HG03139 (cell line): ENCODE results near the gene SIKE1.
"Not testable (repeated sequence)": the region's sequence is repeated elsewhere in the genome, so short reads cannot be mapped to it uniquely, and the experiment has no call there.

Experiments
- ATAC-seq: cut with Tn5 transposase; IDR thresholded peaks from one replicate; pipeline ENCODE4 v1.9.1; 2021; ENCODE audit not compliant: unreplicated experiment

SIKE1 gene

DNA sequence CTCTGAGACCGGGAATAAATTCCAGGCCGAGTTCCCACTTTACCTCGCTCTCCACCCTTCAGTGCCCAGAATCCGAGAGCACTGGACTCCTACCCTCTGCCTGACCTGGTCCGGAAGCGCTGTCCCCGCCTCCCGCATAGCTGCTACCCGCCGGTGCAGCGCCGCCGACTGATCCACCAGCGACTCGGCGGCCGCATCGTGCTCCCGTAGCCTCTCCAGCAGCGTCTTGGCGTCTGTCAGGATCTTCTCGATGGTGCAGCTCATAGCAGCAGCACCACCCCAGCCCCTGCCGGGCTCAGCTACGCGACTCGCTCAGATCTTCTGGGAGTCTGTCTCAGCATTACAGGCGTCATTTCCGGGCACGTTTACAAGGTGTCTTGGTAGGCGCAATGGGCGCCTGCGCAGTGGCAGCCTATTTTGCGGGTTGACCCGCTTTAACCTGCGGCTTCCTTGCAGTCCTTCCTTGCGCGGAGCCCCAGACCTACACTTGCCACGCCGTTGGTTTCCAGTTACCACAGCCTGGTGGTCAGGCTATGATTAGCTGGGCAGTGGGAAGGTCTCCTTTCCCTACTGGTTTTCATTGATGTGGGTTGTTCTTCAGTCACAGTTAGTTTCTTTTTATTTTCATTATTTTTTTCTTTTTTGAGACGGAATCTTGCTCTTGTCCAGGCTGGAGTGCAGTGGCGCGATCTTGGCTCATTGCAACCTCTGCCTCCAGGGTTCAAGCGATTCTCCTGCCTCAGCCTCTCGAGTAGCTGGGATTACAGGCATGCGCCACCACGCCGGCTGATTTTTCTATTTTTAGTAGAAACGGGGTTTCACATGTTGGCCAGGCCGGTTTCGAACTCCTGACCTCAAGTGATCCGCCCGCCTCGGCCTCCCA, at the start of gene SIKE1:
Gene SIKE1, minus strand, starts transcription at position 342 of the 883 bp plus-strand sequence. Its CDS starts 78 bp downstream, at position 264.
- ATAC-seq, result peak; percentile 97

GRCh38 chr1:114830075-114830474, 49.6 kb upstream of the SIKE1 start:
- not testable (repeated sequence) for ATAC-seq

DNA sequence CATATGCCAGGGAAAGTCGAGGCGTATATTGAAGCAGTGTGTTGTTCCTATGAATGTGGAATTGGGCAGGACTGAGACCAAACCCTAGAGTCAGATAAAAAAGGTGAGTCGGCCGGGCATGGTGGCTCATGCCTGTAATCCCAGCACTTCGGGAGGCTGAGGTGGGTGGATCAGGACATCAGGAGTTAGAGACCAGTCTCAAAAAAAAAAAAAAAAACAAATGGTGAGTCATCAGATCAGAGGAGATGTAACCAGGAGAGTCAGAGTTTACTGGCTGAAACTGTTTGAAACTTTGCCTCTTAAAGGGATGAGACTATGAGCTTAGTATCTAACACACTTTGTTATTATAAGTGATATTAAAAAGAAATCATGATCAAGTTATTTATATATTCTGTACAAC, 47.8 kb upstream of the SIKE1 start:
- ATAC-seq, result no peak

- ATAC-seq, result no peak
Measured at GRCh38 chr1:114821978-114822377, 41.5 kb upstream of the SIKE1 start.

DNA sequence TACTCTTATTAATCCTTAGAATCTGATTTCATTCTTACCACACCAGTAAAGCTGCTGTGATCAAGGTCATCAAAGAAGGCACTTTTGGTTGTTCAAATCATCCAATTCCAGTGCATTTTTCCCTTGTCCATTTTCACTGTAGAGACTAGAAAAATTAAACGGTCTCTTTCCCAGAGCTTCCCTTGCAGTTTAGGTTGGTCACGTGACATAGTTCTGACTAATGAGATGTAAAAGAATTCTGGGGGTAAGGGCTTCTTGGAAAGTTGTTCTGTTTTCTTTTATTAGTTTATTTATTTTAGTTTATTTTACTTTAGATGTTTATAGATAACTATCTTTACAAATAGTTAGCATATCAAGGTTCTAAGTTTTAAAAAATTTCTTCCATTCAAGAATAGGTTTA, 39.9 kb upstream of the SIKE1 start:
- no peak for ATAC-seq

GRCh38 chr1:114819869-114820268, 39.4 kb upstream of the SIKE1 start:
- ATAC-seq, result no peak

DNA sequence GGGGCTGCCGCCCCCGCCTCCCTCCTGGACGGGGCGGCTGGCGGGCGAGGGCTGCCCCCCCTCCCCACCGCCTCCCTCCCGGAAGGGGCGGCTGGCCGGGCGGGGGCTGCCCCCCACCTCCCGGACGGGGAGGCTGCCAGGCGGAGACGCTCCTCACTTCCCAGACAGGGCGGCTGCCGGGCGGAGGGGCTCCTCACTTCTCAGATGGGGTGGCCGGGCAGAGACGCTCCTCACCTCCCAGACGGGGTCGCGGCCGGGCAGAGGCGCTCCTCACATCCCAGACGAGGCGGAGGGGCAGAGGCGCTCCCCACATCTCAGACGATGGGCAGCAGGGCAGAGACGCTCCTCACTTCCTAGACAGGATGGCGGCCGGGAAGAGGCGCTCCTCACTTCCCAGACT, 24.0 kb upstream of the SIKE1 start:
- ATAC-seq, result not testable (repeated sequence)

DNA sequence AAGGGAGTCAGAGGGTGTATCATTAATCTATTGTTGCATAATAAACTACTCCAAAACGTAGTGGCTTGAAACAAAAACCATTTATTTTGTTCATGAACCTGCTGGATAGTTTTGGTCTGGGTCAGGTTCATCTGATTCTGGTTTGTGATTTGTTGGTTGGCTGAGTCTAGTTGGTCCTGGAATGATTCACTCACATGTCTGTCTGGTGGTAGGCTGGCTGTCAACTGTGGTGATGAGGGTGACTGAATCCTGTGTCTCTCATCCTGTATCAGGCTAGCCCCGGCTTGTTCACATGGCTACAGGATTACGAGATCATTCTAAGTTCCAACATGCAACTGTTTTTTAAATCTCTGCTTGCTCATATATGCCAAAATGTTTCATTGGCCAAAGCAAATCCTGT, 22.5 kb upstream of the SIKE1 start:
- peak; percentile 68 for ATAC-seq

DNA sequence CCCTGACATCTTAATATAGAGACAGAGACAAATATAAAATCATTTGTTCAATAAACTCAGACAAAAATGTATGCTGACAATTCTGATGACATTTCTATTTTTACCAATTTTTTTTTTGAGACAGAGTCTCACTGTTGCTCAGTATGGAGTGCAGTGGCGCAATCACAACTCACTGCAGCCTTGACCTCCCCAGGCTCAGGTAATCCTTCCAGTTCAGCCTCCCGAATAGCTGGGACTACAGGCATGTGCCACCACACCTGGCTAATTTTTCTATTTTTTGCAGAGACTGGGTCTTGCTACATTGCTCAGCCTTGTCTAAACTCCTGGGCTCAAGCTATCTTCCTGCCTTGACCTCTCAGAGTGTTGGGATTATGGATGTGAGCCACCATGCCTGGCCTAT, 13.6 kb upstream of the SIKE1 start:
- ATAC-seq, result no peak

GRCh38 chr1:114790581-114790980, 10.1 kb upstream of the SIKE1 start:
- ATAC-seq, result not testable (repeated sequence)

DNA sequence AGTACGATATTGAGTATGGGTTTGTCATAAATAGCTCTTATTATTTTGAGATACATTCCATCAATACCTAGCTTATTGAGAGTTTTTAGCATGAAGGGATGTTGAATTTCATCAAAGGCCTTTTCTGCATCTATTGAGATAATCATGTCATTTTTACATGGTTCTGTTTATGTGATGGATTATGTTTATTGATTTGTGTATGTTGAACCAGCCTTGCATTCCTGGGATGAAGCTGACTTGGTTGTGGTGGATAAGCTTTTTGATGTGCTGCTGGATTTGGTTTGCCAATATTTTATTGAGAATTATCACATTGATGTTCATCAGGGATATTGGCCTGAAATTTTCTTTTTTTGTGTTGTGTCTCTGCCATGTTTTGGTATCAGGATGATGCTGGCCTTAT, 6.0 kb upstream of the SIKE1 start:
- not testable (repeated sequence) for ATAC-seq

GRCh38 chr1:114782476-114782875, 2.0 kb upstream of the SIKE1 start:
- no peak for ATAC-seq

- ATAC-seq, result no peak
Measured at GRCh38 chr1:114779722-114780121, 763 bp downstream of the SIKE1 start.

DNA sequence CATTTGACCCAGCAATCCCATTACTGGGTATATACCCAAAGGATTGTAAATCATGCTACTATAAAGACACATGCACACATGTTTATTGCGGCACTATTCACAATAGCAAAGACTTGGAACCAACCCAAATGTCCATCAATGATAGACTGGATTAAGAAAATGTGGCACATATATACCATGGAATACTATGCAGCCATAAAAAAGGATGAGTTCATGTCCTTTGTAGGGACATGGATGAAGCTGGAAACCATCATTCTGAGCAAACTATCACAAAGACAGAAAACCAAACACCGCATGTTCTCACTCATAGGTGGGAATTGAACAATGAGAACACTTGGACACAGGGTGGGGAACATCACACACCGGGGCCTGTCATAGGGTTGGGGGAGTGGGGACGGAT, 3.8 kb downstream of the SIKE1 start:
- ATAC-seq, result not testable (repeated sequence)

DNA sequence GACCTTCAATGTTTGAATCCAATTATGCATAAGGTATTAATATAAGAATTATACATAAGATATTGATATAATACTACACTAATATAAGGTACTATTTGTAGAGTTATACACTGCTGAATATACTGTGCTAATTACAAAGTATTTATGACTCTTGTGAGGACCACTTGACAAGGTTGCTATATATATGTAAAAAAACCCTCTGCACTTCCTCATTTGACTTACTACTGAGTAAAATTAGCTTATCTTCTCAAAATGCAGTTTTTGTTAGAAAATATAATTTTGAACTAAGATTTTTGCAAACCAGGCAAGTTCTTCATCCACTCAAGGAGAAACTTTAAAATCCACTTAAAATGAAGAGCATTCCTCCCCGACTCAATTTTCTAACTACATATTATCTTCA, 8.5 kb downstream of the SIKE1 start:
- no peak for ATAC-seq

DNA sequence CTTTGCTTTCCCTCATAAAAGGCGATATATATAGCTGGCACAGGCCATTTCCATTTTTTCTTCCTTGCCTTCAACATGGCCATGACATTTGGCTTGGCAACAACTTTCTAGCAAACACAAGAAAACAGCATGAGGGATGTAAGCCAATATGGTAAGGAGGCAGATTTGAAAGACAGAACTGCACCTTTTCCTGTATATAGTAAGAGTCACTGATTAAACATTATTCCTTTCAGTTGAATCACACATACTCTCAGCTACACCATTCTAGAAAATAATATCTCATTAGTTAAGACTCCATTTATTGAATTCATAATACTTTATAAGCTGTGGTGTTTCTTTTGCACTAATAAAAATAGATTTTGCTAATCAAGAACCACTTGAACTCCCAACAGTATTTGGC, 9.5 kb downstream of the SIKE1 start:
- no peak for ATAC-seq

DNA sequence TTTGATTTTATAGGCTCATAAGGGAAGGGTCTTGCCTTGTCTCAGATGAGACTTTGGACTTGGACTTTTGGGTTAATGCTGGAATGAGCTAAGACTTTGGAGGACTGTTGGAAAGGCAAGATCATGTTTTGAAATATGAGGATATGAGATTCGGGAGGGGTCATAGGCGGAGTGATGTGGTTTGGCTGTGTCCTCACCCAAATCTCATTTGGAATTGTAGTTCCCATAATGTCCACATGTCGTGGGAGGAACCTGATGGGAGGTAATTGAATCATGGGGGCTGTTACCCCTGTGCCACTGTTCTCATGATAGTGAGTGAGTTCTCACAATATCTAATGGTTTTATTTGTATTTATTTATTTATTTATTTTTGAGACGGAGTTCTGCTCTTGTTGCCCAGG, 15.8 kb downstream of the SIKE1 start:
- no peak for ATAC-seq

GRCh38 chr1:114758256-114758832, 22.1 kb downstream of the SIKE1 start:
- ATAC-seq, result no peak

- ATAC-seq, result peak; percentile 81
Measured at GRCh38 chr1:114757455-114758255, 22.8 kb downstream of the SIKE1 start, which contains the start of gene CSDE1. Gene CSDE1 (minus strand): TSS chr1:114757984. CDS start chr1:114739890, 18,094 bp downstream.

- no peak for ATAC-seq
Measured at GRCh38 chr1:114756949-114757454, 23.5 kb downstream of the SIKE1 start.
